MV-4-11 (cell line): ENCODE data around the gene TECRL.

Experiments used
- DNase-seq: peaks from one replicate; lab custom pipeline; 2025; lab: John Stamatoyannopoulos, UW

The TECRL gene

GRCh38 chr4:64409300-64409699 lies at the start of gene TECRL:
Gene TECRL, minus strand, starts transcription at chr4:64409450. Its CDS starts 99 bp downstream, at chr4:64409351.
- no peak for DNase-seq

- DNase-seq: no peak
Measured at GRCh38 chr4:64432674-64433073, 23.4 kb upstream of the TECRL start.

GRCh38 chr4:64430933-64431332 lies 21.7 kb upstream of the TECRL start:
- DNase-seq: no peak

GRCh38 chr4:64417974-64418373 lies 8.7 kb upstream of the TECRL start:
- no peak for DNase-seq

GRCh38 chr4:64407000-64407399 lies 2.2 kb downstream of the TECRL start:
- no peak for DNase-seq

- DNase-seq: no peak
Measured at GRCh38 chr4:64405761-64406160, 3.5 kb downstream of the TECRL start.

- no peak for DNase-seq
Measured at GRCh38 chr4:64402684-64403083, 6.6 kb downstream of the TECRL start.

- DNase-seq: no peak
Measured at GRCh38 chr4:64399313-64400109, 9.7 kb downstream of the TECRL start.

GRCh38 chr4:64394469-64394868 lies 14.8 kb downstream of the TECRL start:
- DNase-seq: no peak

GRCh38 chr4:64388252-64388651 lies 21.0 kb downstream of the TECRL start:
- DNase-seq: no peak

- no peak for DNase-seq
Measured at GRCh38 chr4:64385220-64385619, 24.0 kb downstream of the TECRL start.

GRCh38 chr4:64384237-64385203 lies 24.7 kb downstream of the TECRL start:
- DNase-seq: no peak

GRCh38 chr4:64368741-64369140 lies 40.5 kb downstream of the TECRL start:
- no peak for DNase-seq

GRCh38 chr4:64361399-64361740 lies 47.9 kb downstream of the TECRL start:
- no peak for DNase-seq

- DNase-seq: no peak
Measured at GRCh38 chr4:64360664-64361398, 48.4 kb downstream of the TECRL start.

- no peak for DNase-seq
Measured at GRCh38 chr4:64359489-64359888, 49.8 kb downstream of the TECRL start.

GRCh38 chr4:64353904-64354303 lies 55.3 kb downstream of the TECRL start:
- DNase-seq: no peak

GRCh38 chr4:64341711-64342110 lies 67.5 kb downstream of the TECRL start:
- no peak for DNase-seq

GRCh38 chr4:64340218-64341110 lies 68.8 kb downstream of the TECRL start:
- no peak for DNase-seq

- DNase-seq: no peak
Measured at GRCh38 chr4:64334964-64335363, 74.3 kb downstream of the TECRL start.

GRCh38 chr4:64330143-64330542 lies 79.1 kb downstream of the TECRL start:
- no peak for DNase-seq
